Astrocyte of the spinal cord (primary cell): ENCODE data around the gene MBP.

Source experiments
- DNase-seq: peaks from one replicate; pipeline ENCODE4 v3.0.0; 2011; ENCODE audit warnings: low read depth, low spot score
- H3K4me3 ChIP-seq: 2 replicates; pipeline ENCODE4 v1.5.1; 2011; ENCODE audit warnings: low read depth, mild to moderate bottlenecking, low read length, moderate library complexity
- in situ Hi-C: cut with HindIII; loops from 2 replicates; pipeline ENCODE4 v1.10.0; 2017; ENCODE audit warnings: low sequenced_read_pairs
- TF ChIP-seq, protein P1 (sequence below): IDR thresholded peaks from 2 replicates; pipeline ENCODE4 v1.5.1; 2012; ENCODE audit warnings: low read depth, mild to moderate bottlenecking, low read length, inconsistent platforms

Gene MBP

DNA sequence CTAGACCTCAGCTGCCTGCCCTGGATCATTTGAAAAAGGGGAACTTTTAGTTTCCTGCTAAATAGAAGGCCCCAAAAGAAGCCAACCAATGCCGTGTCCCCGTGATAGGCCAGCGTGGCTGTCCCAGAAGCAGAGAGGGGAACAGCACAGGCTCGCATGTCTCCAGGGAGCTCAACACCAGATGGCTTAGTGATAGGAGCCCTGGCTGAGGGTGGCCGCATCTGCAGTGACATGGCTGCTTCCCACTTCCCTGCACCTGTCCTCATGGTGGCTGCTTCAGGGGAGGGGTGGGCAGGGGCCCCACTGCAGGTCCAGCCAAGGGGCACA is 79.6 kb downstream of the MBP start:
- no peak for DNase-seq
- TF ChIP-seq, protein P1, sequence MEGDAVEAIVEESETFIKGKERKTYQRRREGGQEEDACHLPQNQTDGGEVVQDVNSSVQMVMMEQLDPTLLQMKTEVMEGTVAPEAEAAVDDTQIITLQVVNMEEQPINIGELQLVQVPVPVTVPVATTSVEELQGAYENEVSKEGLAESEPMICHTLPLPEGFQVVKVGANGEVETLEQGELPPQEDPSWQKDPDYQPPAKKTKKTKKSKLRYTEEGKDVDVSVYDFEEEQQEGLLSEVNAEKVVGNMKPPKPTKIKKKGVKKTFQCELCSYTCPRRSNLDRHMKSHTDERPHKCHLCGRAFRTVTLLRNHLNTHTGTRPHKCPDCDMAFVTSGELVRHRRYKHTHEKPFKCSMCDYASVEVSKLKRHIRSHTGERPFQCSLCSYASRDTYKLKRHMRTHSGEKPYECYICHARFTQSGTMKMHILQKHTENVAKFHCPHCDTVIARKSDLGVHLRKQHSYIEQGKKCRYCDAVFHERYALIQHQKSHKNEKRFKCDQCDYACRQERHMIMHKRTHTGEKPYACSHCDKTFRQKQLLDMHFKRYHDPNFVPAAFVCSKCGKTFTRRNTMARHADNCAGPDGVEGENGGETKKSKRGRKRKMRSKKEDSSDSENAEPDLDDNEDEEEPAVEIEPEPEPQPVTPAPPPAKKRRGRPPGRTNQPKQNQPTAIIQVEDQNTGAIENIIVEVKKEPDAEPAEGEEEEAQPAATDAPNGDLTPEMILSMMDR = no peak
- H3K4me3 ChIP-seq = no peak overlapping the region
- in situ Hi-C loops = no loop called here

DNA sequence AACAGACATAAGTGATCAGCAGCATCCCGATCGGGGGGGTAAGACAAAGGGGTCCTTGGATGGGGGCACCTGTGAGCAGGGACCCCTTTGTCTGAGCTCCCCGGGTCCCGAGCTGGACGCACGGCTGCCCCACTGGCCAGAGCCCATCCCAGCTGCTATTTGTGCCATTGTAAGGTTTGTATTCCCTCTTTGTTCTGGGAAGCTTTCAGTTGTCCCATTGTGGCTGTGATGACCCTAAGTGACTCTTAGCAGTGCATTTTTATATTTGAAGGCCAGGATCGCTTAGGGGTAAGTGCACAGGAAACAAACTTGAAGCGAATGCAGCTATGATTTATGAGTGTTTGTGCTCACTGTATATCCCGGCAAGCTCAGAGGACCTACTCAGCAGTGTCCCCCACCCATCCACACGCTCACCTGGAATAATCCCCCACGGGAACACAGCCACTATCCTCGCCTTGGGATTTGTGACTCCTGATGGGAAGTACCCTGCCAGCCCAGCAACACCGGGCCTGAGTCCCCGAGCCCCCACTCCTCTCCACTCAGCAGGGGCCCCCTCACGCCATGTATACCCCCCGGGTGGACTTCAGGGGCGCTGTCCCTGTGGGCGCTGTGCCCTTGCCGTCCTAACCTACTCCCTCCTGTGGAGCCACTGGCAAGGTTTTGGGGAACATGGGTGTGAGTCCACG is 80.1 kb downstream of the MBP start:
- no peak for DNase-seq
- TF ChIP-seq, protein P1 = no peak
- in situ Hi-C loops = no loop called here
- H3K4me3 ChIP-seq = no peak overlapping the region

DNA sequence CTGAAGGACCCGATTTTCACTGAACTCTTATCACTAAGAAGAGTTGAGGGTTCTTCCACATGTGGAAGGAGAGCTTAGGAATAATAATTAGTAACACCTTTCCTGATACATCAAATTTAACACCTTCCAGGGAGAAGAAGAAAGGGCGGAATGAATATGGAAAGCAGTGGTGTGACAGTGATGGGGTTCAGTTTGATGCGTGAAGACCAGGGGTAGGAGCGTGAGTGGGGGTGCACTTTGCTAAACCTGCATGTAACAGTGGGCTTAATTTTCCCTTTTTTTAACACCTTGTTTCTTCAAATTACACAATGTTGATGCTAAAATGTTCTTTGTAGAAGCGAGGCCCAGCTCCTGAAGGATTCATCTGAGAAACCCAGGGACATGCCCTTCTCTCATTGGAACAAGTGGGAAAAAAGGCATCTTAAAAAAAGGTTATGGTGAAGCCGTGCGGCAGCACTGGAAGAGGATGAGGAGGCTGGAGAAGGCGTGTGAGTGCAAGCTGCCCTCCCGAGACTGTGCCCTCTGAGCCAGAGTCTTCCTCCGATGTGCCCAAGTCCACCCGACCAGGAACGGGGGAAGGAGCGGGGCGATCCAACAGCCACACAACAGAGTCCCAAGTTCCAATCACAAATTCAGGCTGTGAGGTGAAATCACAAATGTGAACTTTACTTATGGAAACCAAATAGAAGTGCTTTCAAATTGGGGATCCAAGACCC is 80.8 kb downstream of the MBP start:
- TF ChIP-seq, protein P1 = no peak
- no peak overlapping the region for H3K4me3 ChIP-seq
- in situ Hi-C loops = no loop called here
- no peak for DNase-seq

DNA sequence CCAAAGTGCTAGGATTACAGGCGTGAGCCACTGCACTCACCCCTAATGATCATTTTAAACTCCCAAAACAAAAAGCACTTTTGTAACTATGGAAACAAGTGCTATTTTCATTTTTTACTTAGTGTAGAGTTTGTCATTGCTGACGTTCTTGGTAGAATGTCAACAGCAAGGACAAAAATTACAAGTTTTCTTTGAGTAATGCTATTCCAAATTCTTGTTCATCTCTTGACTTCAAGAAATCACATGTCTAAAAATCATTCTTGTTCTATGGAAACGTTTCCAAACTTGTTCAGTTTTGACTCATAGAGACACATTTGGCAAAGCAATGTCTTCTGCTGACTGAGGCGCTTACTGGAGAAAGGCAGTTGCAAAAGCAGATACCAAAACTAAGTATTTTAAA is 82.6 kb downstream of the MBP start:
- TF ChIP-seq, protein P1 = no peak
- in situ Hi-C loops = no loop called here
- DNase-seq = no peak

DNA sequence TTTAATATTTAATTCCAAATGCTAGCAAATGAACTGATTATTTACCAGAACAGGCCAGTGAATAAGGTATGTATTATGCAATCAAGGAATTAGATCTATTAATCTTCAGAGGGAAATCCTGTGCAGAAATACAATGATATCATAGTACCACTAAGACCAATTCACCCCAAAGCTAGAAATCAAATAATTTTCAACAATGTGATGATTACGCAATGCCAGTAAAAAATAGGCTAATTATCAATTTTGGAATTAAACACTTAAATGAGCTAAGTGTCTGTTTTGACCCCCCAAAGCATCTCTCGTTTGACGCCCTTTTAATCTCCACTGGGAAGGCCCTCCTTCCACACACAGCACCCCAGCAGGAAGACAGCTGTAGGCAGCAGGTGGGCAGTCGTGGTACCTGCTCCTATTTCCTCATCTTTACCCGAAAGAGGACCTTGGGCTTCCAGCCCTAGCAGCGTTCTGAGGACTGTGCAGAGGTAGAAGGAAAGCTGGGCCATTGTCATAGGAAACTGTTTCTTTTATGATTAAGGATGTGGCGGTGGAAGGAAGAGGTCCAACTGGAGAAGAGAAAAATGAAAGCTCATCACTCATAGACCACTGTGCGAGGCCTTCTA is 84.7 kb downstream of the MBP start:
- DNase-seq = no peak
- in situ Hi-C loops = no loop called here
- TF ChIP-seq, protein P1 = no peak
- no peak overlapping the region for H3K4me3 ChIP-seq

More for the DNA sequence above, 82.6 kb downstream of the MBP start:
- no peak overlapping the region for H3K4me3 ChIP-seq

DNA sequence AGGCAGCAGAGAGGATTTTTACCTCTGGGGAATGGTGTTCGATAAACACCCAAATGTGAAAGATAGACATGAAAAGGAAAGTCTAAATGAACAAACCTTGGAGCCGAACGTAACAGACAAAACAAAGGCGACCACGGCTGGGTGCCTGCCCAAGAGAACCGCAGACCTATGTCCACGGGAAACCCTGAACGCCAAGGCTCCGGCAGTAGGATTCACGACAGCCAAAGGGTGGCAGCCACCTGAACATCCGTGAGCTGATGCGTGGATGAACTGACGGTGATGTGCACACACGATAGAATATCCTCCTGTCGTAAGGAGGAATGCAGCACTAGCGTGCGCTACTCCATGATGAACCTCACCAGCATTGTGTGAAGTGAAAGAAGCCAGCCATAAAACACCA is 85.6 kb downstream of the MBP start:
- in situ Hi-C loops = no loop called here
- no peak for DNase-seq
- no peak overlapping the region for H3K4me3 ChIP-seq
- TF ChIP-seq, protein P1 = no peak
